Retinal pigment epithelial cell (primary cell): ENCODE measurements around the gene WDR90.

Experiments used
- DNase-seq: peaks from one replicate; pipeline ENCODE4 v3.0.0-alpha.2; 2010; ENCODE audit warnings: low read depth
- H3K4me3 ChIP-seq: 2 replicates; pipeline ENCODE4 v1.5.1; 2011; ENCODE audit warnings: mild to moderate bottlenecking, low read length, control low read depth, moderate library complexity
- TF ChIP-seq, protein P1 (sequence below): conservative IDR thresholded peaks from 2 replicates; pipeline ENCODE4 v1.5.1; 2011; ENCODE audit warnings: low read depth, low read length, control low read depth, inconsistent platforms

WDR90 gene

DNA sequence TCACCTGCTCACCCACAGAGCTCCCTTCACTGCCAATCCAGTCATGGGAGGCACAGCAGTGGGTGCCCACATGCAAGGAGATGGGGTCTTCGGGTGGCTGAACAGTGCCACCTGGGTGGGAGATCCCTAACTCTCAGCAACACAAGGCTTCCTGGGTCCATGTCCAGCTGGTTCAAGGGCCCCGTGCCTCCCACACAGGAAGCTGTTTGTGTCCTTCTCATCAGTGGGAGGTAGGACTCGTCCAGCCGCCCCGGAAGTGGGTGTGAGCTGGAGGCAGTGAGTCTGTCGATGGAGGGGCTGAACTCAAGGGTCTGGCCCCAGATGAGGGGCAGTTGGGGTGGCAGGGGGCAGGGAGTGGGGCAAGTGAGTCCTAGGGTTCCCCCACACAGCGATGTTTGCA is 54.9 kb downstream of the WDR90 start:
- TF ChIP-seq, protein P1, sequence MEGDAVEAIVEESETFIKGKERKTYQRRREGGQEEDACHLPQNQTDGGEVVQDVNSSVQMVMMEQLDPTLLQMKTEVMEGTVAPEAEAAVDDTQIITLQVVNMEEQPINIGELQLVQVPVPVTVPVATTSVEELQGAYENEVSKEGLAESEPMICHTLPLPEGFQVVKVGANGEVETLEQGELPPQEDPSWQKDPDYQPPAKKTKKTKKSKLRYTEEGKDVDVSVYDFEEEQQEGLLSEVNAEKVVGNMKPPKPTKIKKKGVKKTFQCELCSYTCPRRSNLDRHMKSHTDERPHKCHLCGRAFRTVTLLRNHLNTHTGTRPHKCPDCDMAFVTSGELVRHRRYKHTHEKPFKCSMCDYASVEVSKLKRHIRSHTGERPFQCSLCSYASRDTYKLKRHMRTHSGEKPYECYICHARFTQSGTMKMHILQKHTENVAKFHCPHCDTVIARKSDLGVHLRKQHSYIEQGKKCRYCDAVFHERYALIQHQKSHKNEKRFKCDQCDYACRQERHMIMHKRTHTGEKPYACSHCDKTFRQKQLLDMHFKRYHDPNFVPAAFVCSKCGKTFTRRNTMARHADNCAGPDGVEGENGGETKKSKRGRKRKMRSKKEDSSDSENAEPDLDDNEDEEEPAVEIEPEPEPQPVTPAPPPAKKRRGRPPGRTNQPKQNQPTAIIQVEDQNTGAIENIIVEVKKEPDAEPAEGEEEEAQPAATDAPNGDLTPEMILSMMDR, result no peak
- no peak overlapping the region for H3K4me3 ChIP-seq
- no peak for DNase-seq

DNA sequence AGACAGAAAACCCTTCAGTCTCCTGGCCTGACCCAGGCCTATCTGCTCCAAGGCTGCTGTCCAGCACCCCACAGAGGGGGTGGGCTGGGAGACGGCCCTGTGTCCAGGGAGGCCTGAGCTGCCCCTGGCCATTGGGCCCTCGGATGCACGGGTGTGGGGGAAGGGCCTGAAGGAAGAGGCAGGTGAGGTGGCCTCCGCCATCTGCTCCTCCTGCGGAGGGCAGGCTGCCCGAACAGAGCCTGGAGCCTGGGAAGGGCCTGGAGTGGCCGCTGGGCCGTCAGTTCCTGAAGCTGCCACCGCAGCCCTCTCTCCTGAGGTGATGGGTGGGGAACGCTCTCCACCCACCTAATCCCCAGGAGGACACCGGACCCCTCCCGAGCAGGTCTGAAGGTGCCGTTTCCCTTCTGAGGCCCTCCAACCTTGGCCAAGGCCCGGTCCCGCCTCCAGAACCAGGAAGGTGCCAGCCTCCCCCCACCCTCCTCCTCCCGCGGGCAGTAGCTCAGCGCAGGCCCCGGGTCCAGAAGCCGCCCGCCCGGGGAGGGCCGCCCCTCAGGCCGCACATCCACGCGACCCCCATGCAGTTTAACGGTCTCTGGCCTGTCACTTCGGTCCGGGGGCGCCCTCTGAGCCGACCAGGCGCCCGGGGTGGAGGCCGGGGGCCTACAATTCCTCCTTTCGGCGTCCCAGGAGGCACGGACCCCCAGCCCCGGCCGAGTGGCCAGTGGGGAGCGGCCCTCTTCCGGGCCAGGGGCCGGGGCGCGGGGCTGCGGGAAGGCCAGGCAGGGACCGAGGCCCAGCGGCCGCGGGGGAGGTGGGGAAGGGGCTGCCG is 55.6 kb downstream of the WDR90 start:
- H3K4me3 ChIP-seq, result no peak overlapping the region
- no peak for DNase-seq
- TF ChIP-seq, protein P1, result no peak

DNA sequence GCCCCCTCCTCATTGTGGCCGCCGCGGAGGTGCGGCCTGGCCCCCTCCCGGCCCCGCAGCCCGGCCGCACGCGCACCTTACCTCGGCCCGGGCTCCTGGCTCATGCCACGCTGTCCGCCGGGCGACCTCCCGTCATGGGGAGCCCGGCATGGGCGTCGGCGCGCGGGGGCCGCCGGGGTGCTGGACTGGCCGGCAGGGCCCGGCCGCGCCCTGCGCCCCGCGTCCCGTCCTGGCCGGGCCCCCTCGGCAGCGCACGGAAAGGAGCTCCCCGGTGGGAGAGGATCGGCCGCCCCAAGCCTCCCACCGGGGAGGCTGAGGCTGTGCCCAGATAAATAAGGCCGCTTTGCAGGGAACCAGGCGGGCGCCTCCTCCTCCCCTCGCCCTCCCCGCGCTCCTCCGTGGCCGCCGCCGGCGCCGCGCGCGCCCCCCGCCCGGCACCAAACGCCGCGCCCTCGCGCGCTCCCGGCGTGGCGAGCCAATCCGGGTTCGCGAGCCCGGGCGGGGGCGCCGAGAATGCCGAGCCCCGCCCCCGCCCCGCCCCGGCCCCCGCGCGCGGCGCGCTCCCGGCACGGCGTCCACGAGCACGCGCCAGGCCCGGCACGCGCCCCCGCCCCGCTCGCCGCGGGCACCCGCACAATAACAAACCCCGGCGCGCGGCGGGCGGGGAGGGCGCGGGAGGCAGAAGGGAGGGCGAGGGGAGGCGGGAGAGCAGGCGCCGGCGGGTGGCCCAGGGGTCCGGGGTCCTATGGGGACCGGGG is 56.4 kb downstream of the WDR90 start, which contains the start of gene FBXL16:
TSS of gene FBXL16 (minus strand) at position 371 of the 758 bp plus-strand sequence. CDS start 8,396 bp downstream, outside the sequence.
- no peak for DNase-seq
- H3K4me3 ChIP-seq, result no peak within 1 kb of the TSS
- TF ChIP-seq, protein P1, result no peak

DNA sequence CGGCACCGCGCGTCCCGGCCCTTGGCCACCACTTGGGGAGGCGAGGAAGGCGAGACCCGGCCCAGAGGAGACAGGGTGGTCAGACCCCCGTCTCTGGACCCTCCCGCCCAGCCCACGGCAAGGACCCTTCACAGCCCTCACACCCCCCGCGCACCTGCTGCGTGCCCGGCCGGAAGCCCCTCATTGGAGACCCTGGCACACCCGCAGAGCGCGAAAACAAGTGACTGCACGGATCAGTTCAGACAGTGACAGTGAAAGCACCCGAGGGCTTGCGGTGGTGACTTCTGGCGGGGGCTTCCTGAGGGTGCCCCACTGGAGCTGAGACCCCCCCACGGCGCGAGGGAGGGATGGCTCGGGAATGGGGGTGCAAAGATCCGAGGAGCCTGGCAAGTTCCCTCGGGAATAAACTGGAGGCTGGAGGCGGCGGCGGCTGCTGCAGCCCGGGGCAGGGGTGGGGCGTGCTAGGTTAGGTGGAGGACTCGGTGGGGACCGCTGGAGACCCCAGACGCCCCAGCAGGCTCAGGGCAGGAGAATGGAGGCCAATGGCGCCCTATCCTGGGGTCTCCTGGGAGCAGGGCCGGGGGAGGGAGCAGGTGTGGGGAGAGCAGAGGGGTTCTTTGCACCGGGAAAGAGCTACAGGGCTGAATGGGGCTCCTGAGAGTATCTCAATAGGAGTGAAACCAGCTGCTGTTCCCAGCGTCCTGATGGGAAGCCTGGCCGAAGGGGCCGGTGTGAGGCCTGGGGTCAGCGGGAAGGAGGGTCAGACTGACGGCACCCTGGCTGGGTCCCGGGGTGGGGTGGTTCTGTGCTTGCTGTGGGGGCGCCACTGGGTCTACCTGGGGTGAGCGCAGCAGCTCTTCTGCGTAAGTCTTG is 57.3 kb downstream of the WDR90 start:
- TF ChIP-seq, protein P1, result no peak
- H3K4me3 ChIP-seq, result no peak overlapping the region
- DNase-seq, result no peak

DNA sequence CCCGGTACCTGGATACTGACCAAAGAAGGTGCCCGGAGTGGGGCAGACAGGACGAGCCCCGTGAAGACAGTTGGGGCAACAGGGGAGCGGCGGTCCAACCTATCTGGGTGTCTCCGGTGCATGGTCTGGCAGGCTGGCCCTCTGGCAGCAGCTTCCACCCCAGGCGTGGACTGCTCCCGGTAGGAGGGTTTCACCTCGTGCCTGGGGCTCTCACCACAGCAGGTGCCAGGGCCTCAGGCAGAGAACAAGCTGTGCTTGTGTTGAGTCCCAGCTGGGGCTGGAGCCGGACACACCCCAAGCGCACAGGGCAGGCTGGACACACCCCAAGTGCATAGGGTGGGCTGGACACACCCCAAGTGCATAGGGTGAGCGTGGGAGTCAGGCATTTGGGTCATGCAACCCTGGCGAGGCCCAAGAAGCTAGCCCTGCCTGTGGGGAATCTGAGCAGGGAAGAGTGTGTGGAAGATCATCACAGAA is 57.9 kb downstream of the WDR90 start:
- H3K4me3 ChIP-seq, result no peak overlapping the region
- DNase-seq, result no peak
- TF ChIP-seq, protein P1, result no peak

DNA sequence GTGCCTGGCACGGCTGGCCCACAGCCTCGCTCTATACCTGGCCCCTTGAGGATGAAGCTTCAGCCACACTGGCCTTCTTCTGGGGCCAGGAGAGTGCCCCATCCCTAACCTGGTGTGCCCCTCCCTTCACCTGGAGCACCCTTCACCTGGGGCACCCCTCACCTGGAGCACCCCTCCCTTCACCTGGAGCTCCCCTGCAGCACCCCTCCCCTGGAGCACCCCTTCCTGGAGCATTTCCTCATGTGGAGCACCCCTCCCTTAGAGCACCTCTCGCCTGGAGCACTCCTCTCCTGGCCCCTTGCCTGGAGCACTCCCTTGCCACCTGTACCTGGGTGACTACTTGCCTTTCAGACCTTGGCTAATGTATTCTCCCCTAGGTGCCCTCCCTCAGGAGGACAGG is 58.9 kb downstream of the WDR90 start:
- TF ChIP-seq, protein P1, result no peak
- no peak overlapping the region for H3K4me3 ChIP-seq
- no peak for DNase-seq
